ENCODE measurements around the gene NAE1. TPM values are rescaled to one million over a fixed set of nuclear protein-coding genes. Genes with fewer than 3 reads are reported as not detected.
A peak's percentile ranks its signal among the peaks of the same experiment; 100 is the strongest.
"Not testable (repeated sequence)": the region's sequence is repeated elsewhere in the genome, so short reads cannot be mapped to it uniquely, and the experiment has no call there.

Gene NAE1
- 67.8 TPM for total RNA-seq

DNA sequence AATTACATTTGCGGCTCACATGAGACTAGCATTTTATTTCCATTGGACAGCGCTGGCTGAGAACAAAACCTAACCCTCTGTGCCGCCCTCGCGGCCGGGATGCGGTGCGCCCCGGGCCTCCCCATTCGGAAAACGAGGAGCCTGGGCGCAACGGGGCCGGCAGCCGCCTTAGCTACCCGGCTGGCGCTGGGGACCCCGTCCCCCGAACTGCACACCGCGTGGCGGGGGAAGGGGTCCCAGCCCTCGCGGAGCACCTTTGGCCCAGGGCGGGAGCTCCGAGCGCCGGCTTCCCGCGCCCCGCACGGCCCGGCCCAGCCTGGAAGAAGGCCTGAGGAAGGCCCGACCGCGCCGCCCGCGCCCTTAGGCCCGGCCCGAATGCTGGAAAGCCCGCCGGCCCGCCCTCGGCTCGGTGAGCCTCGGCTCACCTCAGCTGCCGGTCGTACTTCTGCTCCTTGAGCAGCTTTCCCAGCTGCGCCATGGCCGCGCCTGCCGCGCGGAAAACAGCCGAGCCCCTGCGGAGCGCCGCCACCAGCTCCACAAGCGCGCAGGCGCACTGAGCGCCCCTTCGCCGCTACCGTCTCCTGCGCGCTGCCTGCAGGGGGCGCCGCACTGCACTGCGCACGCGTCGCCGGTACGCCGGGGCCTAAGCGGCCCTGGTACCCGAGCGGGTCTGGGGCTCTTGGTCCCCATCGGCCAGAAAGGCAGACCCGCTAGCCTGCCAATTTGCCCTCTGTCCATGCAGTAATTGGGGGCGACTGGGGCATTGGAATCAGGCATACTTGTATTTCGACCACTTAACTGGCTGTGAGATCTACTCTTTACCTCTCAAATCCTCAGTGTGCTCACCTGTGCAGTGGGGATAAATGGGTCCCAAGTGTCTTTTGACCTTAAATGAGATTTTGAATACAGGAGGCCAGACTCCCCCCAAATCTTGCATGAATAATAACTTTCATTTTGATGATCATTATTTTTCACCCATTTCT lies at the start of gene NAE1:
NAE1 (minus strand) TSS at position 555 of the 983 bp plus-strand sequence; CDS start at position 478, 77 bp downstream.
- DNase-seq (ENCODE audit: low spot score): peak; percentile 83

DNA sequence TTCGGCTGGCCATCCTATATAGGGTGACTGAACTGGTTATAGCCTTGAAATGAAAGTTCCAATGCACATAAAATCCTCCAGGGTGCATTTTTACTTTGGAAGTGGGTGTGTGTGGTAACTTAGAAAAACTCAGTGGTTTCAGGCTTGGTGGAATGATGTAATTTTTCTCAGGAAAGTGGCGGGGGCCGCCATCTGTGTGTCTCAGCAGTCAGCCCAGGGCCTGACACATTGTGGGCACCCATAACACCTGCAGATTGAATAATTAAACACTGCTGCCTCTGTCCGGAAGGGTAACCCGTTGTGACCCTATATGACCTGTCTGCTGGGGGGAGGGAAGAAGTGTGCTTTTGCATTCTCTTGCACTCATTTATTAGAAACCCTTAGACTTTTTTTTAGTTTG lies 47.3 kb upstream of the NAE1 start:
- DNase-seq (ENCODE audit: low spot score): no peak

DNA sequence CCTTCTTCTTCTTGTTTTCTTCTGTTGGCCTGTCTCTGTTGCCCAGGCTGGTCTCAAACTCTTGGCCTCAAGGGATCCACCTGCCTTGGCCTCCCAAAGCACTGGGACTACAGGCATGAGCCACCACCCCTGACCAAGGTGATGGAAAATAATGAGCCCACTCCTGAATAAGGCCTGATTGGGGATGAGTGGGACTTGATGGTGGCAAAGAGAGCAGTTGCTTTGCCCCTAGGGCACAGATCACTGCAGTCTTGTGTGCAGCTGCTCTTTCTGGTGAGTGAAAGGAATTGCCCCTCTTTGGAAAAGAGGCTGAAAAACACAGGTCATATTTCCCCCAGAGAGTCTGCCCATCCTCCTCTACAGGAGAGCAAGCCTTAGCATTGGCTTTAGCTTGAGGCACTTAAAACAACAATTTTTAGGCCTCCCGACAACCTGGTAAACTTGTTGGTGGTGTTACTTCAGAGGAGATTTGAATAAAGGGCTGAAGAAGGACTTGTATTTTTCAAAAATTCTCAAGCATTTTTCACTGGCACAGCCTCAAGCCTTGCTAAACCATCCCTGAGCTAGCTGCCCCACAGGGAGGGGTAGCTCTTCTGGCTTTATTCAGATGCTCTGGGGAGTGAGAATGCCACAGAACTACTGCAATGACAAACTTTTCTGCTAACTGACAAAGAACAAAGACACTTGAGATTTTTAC lies 43.5 kb upstream of the NAE1 start:
- DNase-seq (ENCODE audit: low spot score): no peak

DNA sequence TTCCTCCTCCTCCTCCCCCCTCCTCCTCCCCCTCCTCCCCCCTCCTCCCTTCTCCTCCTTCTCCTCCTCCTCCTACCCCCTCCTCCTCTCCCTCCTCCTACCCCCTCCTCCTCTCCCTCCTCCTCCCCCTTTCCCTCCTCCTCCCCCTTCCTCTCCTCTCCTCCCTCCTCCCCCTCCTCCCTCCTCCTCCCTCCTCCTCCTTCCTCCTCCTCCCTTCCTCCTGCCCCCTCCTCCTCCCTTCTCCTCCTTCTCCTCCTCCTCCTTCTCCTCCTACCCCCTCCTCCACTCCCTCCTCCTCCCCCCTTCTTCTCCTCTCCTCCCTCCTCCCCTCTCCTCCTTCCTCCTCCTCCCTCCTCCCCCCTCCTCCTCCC lies 42.9 kb upstream of the NAE1 start:
- DNase-seq (ENCODE audit: low spot score): no peak

DNA sequence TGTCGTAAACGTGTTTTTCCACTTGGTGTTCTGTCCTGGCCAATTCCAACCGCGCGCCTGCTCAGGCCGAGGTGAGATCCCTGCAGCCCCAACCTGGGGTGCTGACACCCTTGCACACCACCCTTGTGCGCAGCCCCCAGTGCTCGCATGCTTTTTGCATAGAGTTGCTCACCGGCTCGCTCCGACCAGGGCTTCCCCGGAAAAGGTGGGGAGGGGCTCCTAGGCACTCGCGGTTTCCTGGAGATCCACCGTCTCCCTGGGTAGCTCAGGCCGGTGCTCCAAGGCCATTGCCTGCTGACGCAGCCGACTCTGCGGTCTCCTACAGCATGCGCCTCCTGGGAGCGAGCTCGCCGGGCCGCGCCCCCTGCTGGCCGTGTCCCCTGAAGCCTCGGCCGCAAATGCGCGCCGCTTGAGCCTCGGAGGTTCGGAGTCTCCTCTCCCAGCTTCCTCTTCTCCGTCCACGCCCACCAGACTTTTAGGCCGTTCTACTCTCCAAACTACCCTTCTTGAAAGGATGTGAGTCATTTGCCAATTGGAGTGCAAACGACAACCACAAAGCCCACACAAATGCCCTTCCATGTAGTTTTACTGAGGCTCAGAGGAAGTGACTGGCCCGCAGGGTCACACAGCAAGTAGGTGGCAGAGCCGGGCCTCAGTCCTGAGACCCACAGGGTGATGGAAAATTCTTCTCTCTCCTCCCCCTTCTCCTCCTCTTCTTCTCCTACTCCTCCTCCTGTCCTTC lies 42.3 kb upstream of the NAE1 start:
- DNase-seq (ENCODE audit: low spot score): peak; percentile 91

DNA sequence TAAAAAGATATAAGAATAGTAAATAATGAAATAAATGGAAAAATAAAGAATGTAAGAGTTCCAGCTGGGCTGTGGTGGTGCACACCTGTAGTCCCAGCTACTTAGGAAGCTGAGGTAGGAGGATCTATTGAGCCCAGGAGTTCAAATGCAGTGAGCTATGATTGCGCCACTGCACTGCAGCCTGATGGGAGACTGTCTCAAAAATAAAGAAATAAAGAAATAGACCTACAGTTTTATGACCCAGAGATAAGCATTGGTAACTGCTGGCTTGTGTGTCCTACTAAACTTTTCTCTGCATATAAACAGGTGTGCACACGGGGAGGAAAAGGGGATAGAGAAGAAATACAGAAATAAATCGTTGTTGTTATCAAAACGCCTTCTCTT lies 41.8 kb upstream of the NAE1 start:
- no peak for DNase-seq (ENCODE audit: low spot score)

DNA sequence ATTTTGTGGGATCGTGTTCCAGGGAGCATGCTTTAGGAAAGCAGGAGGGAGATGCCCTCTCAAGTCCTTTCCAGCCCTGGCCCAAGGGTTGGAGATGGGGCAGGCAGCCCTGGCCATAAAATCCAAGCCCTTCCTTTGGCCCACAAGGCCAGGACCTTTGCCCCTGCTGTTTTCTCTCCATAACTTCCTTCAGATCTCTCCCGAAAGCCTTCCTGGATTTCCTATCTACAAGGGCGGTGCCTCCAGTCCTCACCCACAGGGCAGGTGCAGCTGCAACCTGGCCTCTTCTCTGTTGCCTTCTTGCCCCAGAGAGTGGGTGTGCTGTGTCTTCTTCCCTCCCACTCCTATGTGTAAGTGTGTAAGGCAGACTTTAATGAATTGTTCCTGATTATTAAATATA lies 41.1 kb upstream of the NAE1 start:
- DNase-seq (ENCODE audit: low spot score): no peak

DNA sequence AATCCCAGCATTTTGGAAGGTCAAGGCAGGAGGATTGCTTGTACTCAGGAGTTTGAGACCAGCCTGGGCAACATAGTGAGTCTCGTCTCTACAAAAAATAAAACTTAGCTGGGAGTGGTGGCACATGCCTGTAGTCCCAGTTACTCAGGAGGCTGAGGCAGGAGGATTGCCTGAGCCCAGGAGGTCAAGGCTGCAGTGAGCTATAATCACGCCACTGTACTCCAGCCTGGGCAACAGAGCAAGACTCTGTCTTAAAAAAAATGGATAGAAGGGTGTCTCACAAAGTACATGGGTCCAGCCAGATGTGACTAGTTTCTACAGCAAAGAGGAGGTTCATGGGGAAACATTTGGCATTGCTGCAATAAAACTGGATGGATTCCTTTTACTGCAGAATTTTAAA lies 40.6 kb upstream of the NAE1 start:
- not testable (repeated sequence) for DNase-seq (ENCODE audit: low spot score)

DNA sequence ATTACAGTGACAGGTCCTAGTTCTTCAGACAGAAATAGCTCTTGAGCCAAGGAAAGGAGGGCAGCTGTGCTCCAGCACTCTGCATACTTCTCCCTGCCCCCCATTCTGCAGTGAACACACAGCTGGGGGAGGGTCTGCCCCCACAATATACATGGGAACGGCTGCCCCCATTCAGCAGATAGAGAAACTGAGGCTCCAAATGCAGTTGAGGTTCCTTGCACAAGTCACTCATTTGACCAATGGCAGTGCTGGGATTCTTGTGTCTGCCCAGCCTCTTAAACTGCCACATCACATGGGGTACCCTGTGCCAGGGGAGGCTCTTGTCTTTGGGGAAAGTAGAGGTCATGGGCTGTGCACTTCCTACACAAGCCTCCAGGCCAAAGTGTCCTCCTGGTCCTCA lies 38.6 kb upstream of the NAE1 start:
- DNase-seq (ENCODE audit: low spot score): no peak

DNA sequence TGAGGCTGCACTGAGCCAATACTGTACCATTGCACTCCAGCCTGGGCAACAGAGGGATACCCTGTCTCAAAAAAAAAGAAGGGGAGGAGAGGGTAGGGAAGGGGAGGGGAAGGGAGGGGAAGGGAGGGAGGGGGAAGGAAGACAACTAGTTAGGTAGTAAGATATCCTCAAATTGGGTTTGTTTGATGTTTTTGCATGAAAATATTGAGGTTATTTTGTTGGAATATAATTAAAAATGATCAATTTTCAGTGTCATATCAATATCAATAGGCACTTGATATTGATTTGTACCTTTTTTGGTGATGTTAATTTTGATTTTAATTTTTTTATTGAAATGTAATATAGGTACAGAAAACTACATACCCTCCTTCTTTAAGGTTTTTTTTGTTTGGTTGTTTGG lies 32.9 kb upstream of the NAE1 start:
- DNase-seq (ENCODE audit: low spot score): no peak

DNA sequence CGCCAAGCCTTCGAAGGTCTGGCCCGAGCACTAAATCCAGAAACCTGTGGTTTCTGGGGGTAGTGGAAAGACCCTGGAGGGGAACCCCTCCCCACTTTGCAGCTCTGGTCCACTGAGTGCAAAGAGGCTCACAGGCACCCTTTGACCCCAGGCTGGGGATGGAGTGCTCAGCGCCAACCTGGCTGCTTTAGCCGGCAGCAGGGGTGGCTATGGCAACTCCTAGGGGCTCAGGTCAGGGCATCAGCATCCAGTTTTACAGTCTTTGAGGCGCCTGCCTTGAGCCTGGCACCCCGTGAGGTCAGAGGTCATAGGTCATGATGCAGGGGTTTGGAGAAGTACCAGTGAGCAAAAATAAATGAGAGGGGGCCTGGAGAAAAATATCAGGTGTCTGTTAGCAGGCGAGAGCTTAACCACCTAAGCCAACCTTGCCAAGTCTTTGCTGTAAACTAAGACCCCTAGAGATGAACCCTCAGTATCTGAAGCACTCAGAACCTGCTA lies 31.3 kb upstream of the NAE1 start:
- DNase-seq (ENCODE audit: low spot score): no peak

DNA sequence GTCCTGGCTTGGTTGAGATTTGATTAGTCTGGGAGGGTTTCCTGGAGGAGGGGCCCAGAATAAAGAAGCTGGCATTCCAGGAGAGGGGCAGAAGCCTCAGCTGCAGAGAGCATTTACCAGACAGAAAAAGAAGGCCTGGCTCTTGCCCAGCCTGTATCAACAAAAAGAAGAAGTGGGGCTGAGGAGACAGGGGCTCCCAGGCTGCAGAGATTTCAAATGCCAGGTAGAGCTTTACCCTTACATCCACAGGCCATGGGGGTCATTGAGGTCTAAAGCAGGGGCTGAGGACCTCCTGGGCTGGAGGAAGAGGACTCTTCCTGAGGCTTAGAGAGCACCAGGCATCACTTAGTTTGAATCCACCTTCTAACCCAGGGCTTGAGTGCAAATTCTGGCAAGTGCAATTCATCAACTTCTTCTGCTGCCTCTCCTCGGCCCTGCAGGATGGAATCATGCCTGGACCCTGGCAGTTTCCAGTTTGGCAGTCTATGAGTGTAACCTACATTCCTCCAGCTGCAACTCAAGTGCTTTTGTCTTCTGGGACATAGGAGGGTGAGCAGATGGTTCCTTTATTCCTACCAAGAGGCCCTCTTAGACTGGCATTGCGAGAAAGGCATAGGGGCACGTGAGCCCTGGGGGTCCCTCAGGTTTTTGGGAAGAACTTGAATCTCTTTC lies 28.8 kb upstream of the NAE1 start:
- DNase-seq (ENCODE audit: low spot score): no peak

DNA sequence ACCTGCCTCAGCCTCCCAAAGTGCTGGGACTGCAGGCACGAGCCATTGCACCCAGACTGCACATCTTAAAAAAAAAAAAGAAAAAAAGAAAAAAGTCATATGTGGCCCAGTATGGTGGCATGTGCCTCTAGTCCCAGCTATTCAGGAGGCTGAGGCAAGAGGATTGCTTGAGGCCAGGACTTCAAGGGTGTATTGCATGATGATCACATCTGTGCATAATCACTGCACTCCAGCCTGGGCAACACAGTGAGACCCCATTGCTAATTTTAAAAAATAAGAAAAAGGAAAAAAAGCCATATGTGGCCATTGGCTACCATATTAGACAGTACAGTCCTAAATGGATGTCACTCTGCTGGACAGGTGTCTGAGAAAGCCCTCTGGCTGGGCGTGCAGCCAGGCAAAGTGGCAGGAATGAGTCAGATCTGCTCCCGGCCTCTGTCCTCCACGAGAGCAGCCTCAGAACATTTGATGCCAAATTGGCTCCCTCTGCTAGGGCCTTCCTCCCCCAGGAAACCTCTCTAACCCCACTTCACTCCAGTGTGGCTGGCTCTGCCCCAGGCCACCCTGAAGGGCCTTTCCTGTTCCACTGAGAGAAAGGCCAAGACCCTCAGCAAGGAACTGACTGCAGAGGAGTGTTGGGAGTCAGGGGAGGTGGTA lies 28.1 kb upstream of the NAE1 start:
- no peak for DNase-seq (ENCODE audit: low spot score)

DNA sequence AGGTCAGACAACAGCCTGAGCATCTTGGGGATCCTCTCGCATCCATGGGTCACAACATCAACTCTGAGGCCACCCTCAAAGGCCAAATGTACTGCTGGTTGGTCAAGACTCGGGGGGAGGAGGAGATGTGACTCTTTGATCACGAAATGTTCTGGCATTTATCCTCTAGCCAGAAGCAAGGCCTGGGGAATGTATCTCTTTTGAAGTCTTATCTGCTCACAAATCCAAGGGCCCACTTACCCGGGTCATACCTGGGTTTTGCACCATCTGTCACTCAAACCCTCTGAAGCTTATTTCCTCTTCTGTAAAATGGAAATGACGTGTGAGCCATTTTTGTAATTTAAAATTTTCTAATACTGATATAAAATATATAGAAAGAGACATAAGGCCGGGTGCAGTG lies 26.7 kb upstream of the NAE1 start:
- no peak for DNase-seq (ENCODE audit: low spot score)

DNA sequence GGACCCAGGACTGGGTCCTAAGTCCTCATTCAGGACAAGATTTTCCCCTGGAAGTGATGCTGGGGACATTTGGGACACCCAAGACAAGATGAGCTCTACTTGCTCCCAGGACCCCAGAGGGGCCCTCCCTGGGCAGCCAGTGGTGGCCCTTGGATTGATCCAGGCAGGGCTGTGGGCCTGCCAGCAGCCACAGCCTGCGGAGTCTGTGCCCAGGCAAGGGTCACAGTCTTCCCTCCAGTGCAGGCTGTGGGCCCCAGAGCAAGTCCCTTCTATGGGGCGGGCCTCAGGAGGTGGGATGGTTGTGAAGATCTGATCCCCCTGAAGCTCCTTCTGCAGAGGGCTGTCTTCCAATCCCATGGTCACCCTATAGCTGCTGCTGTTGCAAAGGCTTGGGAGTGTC lies 26.0 kb upstream of the NAE1 start:
- DNase-seq (ENCODE audit: low spot score): no peak

DNA sequence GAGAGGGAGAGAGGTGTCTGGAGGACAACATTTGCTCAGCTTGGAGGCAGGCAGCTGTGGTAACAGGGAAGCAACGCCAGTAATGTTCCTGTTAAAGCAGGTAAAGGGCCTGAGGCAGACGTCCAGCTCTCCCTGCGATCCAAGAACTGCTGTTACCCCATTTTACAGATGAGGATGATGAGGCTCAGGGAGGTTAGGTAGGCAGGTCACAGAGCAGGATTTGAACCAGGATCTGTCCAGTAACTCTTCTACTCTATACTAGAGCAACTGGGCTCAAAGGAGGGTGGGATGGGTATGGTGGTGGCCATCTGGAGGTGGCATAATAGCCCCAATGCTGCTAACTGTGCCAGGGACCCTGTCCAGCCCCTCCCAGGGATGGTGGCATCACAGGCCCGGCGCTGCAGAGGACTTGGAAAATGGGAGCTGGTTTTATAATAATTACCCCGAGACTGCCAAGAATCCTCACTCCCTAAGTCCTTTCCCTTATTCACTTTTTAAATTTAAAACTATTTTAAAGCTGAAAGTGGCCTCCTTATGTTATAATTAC lies 25.5 kb upstream of the NAE1 start:
- DNase-seq (ENCODE audit: low spot score): no peak

DNA sequence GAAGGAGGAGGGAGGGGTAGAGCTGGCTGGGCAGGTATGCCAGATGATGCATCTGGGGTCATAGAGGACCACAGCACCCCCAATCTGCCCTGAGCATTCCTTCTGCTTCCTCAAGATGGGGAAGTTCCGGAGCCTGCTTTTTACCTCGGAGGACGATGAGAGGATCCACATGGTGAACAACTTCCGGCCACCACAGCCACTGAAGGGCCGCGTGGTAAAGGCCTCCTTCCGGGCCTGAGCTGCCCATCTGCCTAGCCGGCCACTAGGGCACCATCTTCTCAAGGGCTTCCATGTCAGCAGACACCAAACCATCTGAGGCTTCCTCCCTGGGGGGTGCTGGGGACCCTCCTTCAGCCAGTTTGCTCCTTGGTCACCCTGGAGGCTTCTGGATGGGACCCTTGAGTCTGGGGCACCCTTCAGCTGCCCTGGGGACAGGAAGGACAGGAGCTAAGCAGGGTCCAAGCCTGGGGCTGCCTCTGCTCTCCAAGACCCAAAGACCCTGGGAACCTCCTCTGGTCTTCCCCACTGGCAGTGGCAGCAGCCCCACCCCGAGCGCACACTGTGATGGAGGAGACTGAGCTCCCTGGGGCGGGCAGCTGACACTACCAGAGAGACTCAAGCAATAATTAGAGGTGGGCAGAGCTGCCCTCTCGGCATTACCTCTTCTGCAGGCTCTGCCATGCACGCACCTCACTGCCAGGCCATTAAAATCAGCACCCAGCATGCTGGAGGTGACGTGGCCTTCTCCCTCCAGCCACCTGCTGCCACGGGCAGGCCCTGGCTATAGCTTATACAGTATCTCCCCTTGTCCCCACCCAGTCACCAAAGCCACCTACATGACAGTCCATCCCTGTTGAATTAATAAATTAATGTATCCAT lies 22.7 kb upstream of the NAE1 start:
- no peak for DNase-seq (ENCODE audit: low spot score)

DNA sequence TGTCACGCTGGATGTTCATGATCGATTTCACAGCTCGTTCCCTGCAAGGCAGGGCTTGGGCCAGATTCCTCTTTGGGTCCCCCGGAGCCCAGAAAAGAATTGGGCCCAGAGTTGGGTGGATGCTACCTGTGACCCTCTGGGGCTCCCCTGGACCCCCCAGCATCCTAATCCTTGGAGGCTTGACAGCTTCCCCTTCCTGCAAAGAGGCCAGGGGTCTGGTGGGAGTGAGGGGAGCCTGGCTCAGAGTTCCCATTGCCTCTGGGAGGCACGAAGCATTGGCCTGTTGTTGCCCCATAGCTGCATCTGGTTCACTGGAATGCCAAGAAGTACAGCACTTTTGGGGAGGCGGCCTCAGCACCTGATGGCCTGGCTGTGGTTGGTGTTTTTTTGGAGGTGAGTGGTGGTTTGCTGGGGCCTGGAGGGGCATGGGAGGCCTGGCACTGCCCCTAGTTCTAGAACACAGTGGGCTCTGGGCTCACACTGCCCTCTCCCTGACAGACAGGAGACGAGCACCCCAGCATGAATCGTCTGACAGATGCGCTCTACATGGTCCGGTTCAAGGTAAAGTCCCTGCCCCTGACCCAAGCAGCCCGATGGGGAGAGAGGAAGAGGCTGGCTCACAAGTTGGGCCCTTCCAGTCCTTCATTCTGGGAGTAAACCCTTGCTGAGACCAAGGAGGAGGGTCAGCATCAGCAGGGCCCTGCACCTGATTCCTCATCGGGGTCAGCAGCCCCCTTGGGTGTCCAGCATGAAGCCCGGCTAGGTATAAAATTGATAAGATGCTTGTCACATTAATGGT lies 20.6 kb upstream of the NAE1 start:
- no peak for DNase-seq (ENCODE audit: low spot score)
